Activated CD8-positive, alpha-beta memory T cell treated with anti-CD3 and anti-CD28 coated beads, Interleukin-2, amount 50 U/mL, for 48 hours (primary cell): Measurements from ENCODE around the gene RELA.

ENCODE experiments used
- DNase-seq: peaks from one replicate; pipeline ENCODE4 v3.0.0-alpha.2; 2020

Gene RELA

GRCh38 chr11:65629579-65629978, 33.1 kb downstream of the RELA start:
- DNase-seq: no peak

GRCh38 chr11:65627202-65627601, 35.5 kb downstream of the RELA start:
- no peak for DNase-seq

GRCh38 chr11:65625628-65626342, 36.9 kb downstream of the RELA start:
- peak; percentile 69 for DNase-seq

- DNase-seq: no peak
Measured at GRCh38 chr11:65624931-65625627, 37.6 kb downstream of the RELA start.

GRCh38 chr11:65623852-65624616, 38.7 kb downstream of the RELA start:
- DNase-seq: no peak

- no peak for DNase-seq
Measured at GRCh38 chr11:65623177-65623576, 39.5 kb downstream of the RELA start.

- no peak for DNase-seq
Measured at GRCh38 chr11:65622011-65622410, 40.7 kb downstream of the RELA start.

GRCh38 chr11:65621460-65621859, 41.3 kb downstream of the RELA start:
- DNase-seq: no peak

- no peak for DNase-seq
Measured at GRCh38 chr11:65620666-65621065, 42.0 kb downstream of the RELA start.

GRCh38 chr11:65619281-65619928, 43.3 kb downstream of the RELA start:
- DNase-seq: no peak

- no peak for DNase-seq
Measured at GRCh38 chr11:65618763-65619162, 44.0 kb downstream of the RELA start.

GRCh38 chr11:65617990-65618751, 44.5 kb downstream of the RELA start:
- no peak for DNase-seq

GRCh38 chr11:65617136-65617850, 45.4 kb downstream of the RELA start:
- DNase-seq: no peak

GRCh38 chr11:65616575-65617001, 46.1 kb downstream of the RELA start:
- DNase-seq: no peak

GRCh38 chr11:65615950-65616574, 46.7 kb downstream of the RELA start:
- no peak for DNase-seq

- peak; percentile 99 for DNase-seq
Measured at GRCh38 chr11:65615229-65615949, 47.3 kb downstream of the RELA start, which contains the start of gene PCNX3. TSS of gene PCNX3 (plus strand) at chr11:65615776. CDS start at chr11:65616312, 536 bp downstream.

GRCh38 chr11:65613091-65613928, 49.4 kb downstream of the RELA start:
- peak; percentile 65 for DNase-seq

GRCh38 chr11:65612691-65613090, 50.0 kb downstream of the RELA start:
- DNase-seq: no peak
